CD4-positive, alpha-beta T cell treated with Interleukin-4 for 4 hours (primary cell): ENCODE results near the gene PON2.
"Not testable (repeated sequence)": the region's sequence is repeated elsewhere in the genome, so short reads cannot be mapped to it uniquely, and the experiment has no call there.

Experiments used
- DNase-seq: peaks from one replicate; pipeline ENCODE4 v3.0.0-alpha.2; 2020

PON2 gene

DNA sequence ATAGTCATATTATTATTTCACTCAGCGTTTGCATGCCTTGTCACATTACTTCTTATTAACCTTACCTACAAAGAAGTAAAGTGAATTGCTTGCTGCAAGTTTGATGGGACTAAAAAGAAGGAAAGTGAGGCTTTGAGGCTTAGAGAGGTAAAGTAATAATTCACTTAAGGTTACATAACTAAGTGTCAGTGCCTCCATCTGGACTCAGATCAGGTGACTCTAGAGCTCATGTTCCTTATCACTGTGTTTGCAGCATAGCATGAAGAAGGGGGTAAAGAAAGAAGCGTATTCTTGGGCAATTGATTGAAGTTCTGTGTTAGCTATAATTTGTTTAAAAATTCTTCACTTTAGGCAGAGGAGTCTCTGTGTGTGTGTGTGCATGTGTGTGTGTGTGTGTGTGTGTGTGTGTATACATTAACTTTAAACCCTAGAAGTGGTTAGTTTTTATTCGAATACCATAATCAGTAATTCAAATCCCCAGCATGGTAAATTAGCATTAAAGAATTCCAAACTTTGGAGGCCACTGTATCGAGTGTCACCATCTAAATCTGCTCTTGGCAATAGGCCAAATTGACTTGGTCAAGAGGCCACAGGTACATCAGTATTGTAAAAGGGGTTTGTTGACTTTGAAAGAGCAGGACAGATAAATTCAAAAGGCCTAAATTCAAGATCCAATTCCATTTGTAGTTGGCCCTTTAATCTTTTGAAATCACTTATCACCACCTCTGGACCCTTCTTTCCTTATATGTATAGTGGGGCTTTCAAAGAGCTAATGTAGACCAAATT lies 36.5 kb downstream of the PON2 start:
- DNase-seq, result no peak

- DNase-seq, result no peak
These were observed 37.4 kb downstream of the PON2 start for GRCh38 chr7:95397381-95397780.

DNA sequence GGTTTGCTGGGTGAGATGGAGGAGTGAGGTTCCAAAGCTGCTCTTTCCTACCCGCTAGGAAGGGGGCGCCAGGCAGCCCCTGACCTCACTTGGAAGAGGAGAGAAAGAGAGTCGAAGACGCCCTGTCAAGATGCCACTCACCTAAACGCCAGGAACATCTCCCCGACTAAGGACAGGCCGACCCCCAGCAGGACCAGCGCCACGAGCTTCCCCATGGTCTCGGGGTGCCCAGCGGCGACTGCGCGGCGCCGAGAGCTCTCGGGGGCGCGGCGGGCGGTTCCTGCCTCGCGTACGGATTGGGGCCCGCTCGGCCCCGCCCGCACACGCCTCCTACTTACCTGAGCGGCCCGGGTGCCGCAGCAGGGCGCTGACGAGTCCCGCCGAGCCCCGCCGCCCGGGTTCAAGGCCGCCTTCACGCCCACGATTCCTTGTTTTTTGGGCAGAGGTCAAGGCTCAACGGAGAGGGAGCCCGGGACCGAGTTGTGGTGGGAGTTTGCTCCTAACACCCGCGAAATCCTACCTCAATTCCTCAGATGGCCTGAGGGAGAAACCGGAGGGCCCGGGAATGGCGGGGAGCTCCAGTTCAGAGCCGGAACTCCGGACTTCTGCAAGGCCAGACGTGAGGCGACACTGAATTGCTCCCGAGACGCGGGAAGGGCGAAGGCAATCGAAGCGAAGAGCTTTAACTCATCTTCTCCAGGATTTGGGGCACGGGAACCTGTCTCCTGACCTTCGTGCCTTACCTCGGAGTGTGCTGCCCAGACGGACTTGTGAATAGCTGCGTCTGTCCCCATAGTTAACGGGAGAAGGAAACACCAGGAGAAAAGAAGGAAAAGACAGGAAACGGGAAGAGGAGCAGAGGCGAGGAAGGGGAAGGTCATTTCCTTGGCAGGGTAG lies 38.4 kb downstream of the PON2 start, which contains the start of gene PON3:
PON3 (minus strand) TSS at position 240 of the 897 bp plus-strand sequence; CDS start at position 215, 25 bp downstream.
- peak; percentile 12 for DNase-seq

DNA sequence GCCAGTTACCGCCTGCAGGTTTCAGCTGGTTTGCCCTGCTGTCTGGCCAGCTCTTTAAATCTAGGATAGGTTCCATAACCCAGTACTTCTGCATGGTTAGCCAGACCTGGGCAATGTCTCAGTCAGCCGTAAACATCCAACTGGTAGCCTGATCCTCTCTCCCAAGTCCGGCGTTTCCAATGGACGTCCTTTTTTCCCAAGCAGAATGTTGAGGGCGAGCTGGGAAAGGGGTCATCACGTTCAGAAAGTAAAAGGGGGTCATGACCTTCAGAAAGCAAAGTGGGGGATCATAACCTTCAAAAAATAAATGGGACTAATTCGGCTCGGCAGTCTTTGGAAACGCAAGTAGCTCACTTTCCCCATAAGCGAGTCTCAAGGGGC lies 39.1 kb downstream of the PON2 start:
- no peak for DNase-seq

DNA sequence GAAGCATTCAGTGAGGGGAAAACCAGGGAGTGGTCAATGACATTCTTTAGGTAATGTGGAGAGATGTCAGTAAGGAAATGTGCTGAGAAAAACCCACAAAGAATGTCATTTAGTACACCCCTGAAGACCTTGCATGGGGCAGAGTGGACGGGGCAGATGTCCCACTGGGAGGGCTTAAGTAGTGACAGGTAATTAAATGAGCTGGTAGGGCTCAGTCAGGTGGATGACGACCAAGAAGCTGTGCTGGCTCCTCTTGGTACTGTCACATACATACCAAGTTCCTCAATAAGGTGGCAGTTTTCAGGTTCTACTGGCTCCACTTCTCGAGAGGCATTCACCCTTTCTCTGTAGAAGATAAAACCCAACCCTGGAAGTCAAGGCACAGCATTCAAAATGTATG lies 40.5 kb downstream of the PON2 start:
- no peak for DNase-seq

DNA sequence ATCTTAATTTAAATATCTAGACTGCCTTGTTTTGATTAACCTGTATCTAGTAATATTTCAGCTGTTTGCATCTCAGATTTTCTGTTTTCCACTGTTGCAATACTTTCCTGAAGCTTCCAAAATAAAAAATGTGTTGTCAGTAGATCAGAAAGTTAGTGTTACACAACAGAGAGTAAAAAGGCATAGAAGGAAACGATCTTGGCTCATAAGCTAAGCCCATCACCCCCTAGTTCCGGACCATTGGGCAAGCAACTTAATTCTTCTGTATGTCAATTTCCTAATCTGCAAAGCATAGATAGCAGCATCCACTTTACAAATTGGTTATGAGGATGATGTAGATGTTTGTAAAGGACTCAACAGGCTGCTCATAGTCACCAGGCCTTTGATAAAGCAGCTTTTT lies 43.1 kb downstream of the PON2 start:
- no peak for DNase-seq

- no peak for DNase-seq
These were observed 45.3 kb downstream of the PON2 start for GRCh38 chr7:95389516-95389915.

GRCh38 chr7:95379457-95379856 lies 55.4 kb downstream of the PON2 start:
- DNase-seq, result not testable (repeated sequence)

GRCh38 chr7:95376632-95377400 lies 58.0 kb downstream of the PON2 start:
- DNase-seq, result no peak

DNA sequence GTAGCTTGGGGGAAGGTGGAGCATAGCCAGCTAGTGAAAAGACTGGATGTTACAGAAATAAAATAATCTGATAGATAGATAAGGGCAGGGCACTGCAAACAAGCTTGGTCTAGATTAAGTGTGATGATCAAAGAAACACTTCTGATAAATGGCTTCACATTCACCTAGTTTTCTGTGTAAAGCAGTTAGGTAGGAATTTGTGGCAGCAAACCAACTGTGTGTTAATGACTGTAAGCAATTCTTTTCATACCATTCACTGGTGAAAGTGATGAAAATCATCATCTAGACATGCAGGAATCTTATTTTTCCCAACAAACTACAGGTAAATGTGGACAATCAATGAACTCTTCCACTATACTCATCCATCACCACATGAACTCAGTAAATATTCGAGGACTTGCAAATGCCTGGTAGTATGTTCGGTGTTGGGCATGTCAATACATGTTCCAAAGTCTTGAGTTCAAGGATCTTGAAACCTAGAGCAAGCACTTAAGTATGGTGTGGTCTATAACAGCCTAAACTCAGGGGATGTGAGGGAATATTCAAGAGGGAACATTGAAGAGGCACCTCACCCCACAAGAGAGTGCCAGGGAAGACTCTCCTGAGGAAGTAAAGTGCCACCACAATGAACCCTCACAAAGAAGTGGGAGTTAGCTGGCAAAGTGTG lies 59.1 kb downstream of the PON2 start:
- DNase-seq, result no peak

- DNase-seq, result no peak
These were observed 61.5 kb downstream of the PON2 start for GRCh38 chr7:95373323-95373722.

DNA sequence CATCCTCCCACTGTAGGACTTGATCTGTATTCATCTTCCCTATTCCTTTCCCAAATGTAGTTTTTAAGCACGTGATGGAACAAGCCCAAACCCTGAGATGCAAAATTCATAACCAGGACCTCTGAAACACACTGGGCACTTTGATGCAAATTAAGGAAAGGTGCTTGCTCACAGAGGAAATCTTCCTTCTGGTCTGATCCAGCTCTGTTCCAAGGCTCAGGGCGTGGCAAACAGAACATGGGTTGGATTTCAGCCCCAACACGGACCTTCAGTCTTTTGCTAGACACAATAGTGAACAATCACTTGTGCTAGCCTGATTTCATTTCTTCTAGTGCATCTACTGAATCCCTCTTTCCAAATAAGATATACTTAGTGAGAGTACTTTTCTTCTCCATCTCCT lies 66.6 kb downstream of the PON2 start:
- DNase-seq, result no peak

DNA sequence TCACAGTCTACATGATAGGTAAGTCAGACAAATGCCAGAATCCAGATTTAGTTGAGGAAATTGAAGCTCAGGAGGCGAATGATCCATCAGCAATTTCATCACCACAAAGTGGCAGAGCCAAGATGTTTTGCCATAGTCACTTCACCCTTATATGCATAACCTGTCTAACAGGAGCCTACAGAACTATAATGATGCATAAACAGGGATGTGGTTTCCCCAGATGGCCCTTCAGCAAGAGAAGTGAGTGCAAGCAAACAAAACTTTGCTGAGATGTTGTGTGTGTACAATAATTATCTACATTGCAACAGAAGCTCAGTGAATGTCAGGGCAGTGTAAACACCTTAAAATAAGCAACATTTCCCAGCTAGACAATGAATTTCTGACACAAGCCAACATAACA lies 67.2 kb downstream of the PON2 start:
- DNase-seq, result no peak

GRCh38 chr7:95365151-95365550 lies 69.7 kb downstream of the PON2 start:
- no peak for DNase-seq

- DNase-seq, result no peak
These were observed 77.2 kb downstream of the PON2 start for GRCh38 chr7:95357623-95358022.
